NCI-H82 treated with DMSO at 0.1 percent for 48 hours (cell line): Measurements from ENCODE around the gene ELP4.

ENCODE experiments used
- DNase-seq: peaks from one replicate; lab custom pipeline; 2025; ENCODE audit not compliant: unreplicated experiment; lab: John Stamatoyannopoulos, UW

Gene ELP4

GRCh38 chr11:31809541-31809856, 299.9 kb downstream of the ELP4 start:
- no peak for DNase-seq

- no peak for DNase-seq
Measured at GRCh38 chr11:31809857-31810778, 300.6 kb downstream of the ELP4 start.

- peak; percentile 70 for DNase-seq
Measured at GRCh38 chr11:31810779-31811647, 301.4 kb downstream of the ELP4 start, which contains the start of gene PAX6. PAX6 (minus strand) TSS chr11:31811322; CDS start chr11:31806411, 4,911 bp downstream.

GRCh38 chr11:31812383-31813381, 303.1 kb downstream of the ELP4 start:
- DNase-seq, result no peak

- peak; percentile 43 for DNase-seq
Measured at GRCh38 chr11:31813391-31814175, 304.0 kb downstream of the ELP4 start.

GRCh38 chr11:31814176-31814868, 304.8 kb downstream of the ELP4 start:
- no peak for DNase-seq

GRCh38 chr11:31815711-31816467, 306.3 kb downstream of the ELP4 start:
- no peak for DNase-seq

- DNase-seq, result no peak
Measured at GRCh38 chr11:31816468-31817053, 307.0 kb downstream of the ELP4 start.

GRCh38 chr11:31817054-31817620, 307.6 kb downstream of the ELP4 start:
- no peak for DNase-seq

- DNase-seq, result no peak
Measured at GRCh38 chr11:31817621-31818424, 308.3 kb downstream of the ELP4 start.

- no peak for DNase-seq
Measured at GRCh38 chr11:31818425-31818755, 308.8 kb downstream of the ELP4 start.

GRCh38 chr11:31818874-31819331, 309.3 kb downstream of the ELP4 start:
- DNase-seq, result no peak

- DNase-seq, result no peak
Measured at GRCh38 chr11:31819621-31820437, 310.3 kb downstream of the ELP4 start.

GRCh38 chr11:31820438-31820818, 310.9 kb downstream of the ELP4 start:
- DNase-seq, result no peak

GRCh38 chr11:31821235-31821764, 311.7 kb downstream of the ELP4 start:
- DNase-seq, result no peak

GRCh38 chr11:31821766-31822165, 312.2 kb downstream of the ELP4 start:
- DNase-seq, result no peak
